Stomach smooth muscle (tissue), 2 donors: ENCODE measurements around the gene UBB.

Experiments used
- H3K27ac ChIP-seq: one replicate; pipeline ENCODE4 v1.7.0; 2013; ENCODE audit warnings: mild to moderate bottlenecking, low read length, inconsistent platforms
- H3K27me3 ChIP-seq, 2 donors: one replicate each; pipeline ENCODE4 v1.7.0; 2013; ENCODE audit warnings: low read length in 2 of 2; ENCODE audit not compliant: insufficient read depth in 2 of 2, control insufficient read depth in 1 of 2
- H3K36me3 ChIP-seq, 2 donors: one replicate each; pipeline ENCODE4 v1.7.0; 2013; ENCODE audit warnings: low read length in 2 of 2; ENCODE audit not compliant: control insufficient read depth in 2 of 2, insufficient read depth in 2 of 2
- H3K4me1 ChIP-seq: one replicate; pipeline ENCODE4 v1.7.0; 2013; ENCODE audit warnings: low read length; ENCODE audit not compliant: control insufficient read depth, insufficient read depth
- H3K4me3 ChIP-seq, 2 donors: one replicate each; pipeline ENCODE4 v1.7.0; 2013; ENCODE audit warnings: low read length in 2 of 2
- H3K9ac ChIP-seq, 2 donors: one replicate each; pipeline ENCODE4 v1.7.0; 2013; ENCODE audit warnings: low read length in 2 of 2, mild to moderate bottlenecking in 1 of 2
- H3K9me3 ChIP-seq, 2 donors: one replicate each; pipeline ENCODE4 v1.7.0; 2013; ENCODE audit warnings: low read length in 2 of 2; ENCODE audit not compliant: control insufficient read depth in 2 of 2
- donor health status: healthy.
- donor health status: Pancreatic carcinoma.

The UBB gene

DNA sequence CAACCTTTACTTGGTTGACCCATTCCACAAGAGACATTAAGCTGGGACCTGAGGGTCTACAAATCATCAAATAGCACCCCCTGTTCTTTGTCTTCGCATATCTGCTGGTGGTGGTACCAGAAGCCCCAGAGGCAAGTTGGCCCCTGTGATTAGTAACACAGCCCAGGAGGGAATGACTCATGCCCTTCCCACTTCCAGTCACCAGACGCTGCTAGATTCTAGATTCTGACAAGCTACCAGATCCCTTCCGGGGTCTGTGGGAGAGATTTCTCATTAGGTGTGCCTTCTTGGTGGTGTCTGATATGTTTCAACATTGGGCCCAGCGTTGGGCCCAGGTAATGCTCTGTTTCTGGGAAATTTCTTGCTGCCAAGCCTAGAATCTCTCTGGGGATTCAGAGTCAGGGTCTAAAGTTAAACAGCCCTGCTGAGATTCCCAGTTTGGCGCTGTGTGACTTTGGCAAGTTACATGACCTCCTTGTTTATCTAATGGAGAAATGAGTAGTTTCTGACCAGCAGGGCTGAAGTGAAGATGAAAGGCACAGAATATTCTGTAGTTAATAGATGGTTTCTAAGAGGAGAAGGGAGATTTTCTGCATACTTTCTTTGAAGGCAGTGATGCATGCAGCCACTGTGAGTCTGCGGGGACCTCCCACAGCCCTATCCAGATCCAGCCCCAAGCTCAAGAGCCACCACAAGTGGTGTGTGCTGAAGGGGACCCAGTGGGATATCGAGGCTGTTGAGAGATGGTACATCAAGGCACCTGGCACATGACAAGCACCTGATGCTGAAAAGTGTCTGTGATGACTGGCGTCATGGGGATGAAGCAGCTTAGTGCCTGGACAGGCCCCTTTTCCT lies 38.4 kb downstream of the UBB start:
- Histone ChIP-seq H3K9ac (peak overlapping the region in 1 of 2 donors; percentile 36), H3K4me1 (peaks cover 28% of the 10 kb centered on the region), H3K27ac (peak overlapping the region; percentile 37)

DNA sequence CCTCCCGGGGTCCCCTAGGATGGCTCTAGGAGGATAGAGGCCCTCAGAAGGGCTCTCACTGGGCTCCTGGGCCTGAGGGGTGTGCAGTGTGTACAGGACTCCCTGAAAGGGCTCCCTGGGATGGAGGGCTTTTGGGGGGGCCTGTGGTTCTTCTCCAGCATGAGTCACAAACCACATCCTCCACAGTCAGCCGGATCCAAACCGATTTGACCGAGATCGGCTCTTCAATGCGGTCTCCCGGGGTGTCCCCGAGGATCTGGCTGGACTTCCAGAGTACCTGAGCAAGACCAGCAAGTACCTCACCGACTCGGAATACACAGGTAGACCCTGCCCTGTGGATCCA lies 39.0 kb downstream of the UBB start:
- peaks cover 28% of the 10 kb centered on the region for H3K4me1 ChIP-seq
- H3K4me3 ChIP-seq: peak overlapping the region in 1 of 2 donors; percentile 8
- peaks cover 0 to 5% of the 10 kb centered on the region in 2 donors for H3K36me3 ChIP-seq

More for the DNA sequence above, 38.4 kb downstream of the UBB start:
- Histone ChIP-seq H3K4me3 (peak overlapping the region in 1 of 2 donors; percentile 8), H3K27me3 (peaks cover 0 to 2% of the 10 kb centered on the region in 2 donors), H3K36me3 (peaks cover 0 to 5% of the 10 kb centered on the region in 2 donors), H3K9me3 (no peaks in the 10 kb centered on the region)

DNA sequence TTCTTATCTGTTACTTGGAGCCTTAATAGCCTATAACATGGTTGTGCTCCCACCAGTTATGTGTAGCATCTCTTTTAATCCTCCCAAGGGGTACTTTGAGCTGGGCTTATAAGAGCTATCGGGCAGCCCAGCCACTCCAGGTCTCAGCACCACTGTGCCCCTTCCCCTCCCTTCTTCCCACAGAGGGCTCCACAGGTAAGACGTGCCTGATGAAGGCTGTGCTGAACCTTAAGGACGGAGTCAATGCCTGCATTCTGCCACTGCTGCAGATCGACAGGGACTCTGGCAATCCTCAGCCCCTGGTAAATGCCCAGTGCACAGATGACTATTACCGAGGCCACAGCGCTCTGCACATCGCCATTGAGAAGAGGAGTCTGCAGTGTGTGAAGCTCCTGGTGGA lies 41.5 kb downstream of the UBB start:
- no peak overlapping the region for H3K27ac ChIP-seq

More for the DNA sequence above, 39.0 kb downstream of the UBB start:
- peaks cover 0 to 2% of the 10 kb centered on the region in 2 donors for H3K27me3 ChIP-seq
- no peaks in the 10 kb centered on the region for H3K9me3 ChIP-seq
- peak overlapping the region in 1 of 2 donors; percentile 36 for H3K9ac ChIP-seq
- peak overlapping the region; percentile 24 for H3K27ac ChIP-seq

DNA sequence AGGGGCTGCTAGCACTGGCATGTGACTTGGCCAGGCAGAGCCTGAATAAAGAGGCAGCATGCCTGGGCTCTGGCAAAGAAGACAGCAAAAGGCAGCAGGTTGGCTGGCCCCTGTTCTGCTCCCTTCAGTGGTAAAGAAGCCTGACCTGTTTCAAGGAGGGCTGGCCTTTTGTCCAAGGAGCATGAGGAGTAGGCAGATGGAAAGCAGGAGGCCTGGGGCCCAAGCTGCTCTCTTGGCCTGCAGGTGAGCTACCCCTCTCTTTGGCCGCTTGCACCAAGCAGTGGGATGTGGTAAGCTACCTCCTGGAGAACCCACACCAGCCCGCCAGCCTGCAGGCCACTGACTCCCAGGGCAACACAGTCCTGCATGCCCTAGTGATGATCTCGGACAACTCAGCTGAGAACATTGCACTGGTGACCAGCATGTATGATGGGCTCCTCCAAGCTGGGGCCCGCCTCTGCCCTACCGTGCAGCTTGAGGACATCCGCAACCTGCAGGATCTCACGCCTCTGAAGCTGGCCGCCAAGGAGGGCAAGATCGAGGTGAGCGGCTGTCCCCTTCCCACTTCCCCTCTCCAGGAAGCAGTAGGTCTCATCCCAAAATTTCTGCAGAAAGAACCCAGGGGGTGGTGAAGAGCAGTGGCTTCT lies 42.5 kb downstream of the UBB start:
- Histone ChIP-seq H3K36me3 (peaks cover 0 to 3% of the 10 kb centered on the region in 2 donors), H3K4me1 (peaks cover 19% of the 10 kb centered on the region), H3K9ac (no peak overlapping the region), H3K4me3 (no peak overlapping the region), H3K27me3 (no peaks in the 10 kb centered on the region), H3K9me3 (no peaks in the 10 kb centered on the region), H3K27ac (no peak overlapping the region)

More for the DNA sequence above, 41.5 kb downstream of the UBB start:
- Histone ChIP-seq H3K36me3 (peaks cover 0 to 5% of the 10 kb centered on the region in 2 donors), H3K4me1 (peaks cover 27% of the 10 kb centered on the region), H3K4me3 (no peak overlapping the region), H3K9ac (no peak overlapping the region), H3K27me3 (no peaks in the 10 kb centered on the region), H3K9me3 (no peaks in the 10 kb centered on the region)

DNA sequence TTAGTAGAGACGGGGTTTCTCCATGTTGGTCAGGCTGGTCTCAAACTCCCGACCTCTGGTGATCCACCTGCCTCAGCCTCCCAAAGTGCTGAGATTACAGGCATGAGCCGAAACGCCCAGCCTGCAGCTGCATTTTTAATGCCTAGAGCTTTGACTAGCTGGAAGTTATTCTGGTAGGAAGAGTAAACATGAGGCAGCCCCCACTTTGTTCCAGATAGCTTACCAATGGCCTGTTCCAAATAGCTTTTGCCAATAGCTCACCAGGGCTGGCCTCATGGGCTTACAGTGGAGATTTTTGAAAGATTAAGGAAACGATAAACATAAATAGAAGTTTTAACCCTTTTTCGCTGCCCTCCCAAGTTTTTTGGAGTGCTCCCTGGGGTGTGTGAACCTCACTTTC lies 44.3 kb downstream of the UBB start:
- Histone ChIP-seq H3K27me3 (no peaks in the 10 kb centered on the region), H3K4me1 (peaks cover 2% of the 10 kb centered on the region), H3K36me3 (peaks cover 0 to 3% of the 10 kb centered on the region in 2 donors), H3K9ac (no peak overlapping the region), H3K27ac (no peak overlapping the region), H3K9me3 (no peaks in the 10 kb centered on the region), H3K4me3 (no peak overlapping the region)

DNA sequence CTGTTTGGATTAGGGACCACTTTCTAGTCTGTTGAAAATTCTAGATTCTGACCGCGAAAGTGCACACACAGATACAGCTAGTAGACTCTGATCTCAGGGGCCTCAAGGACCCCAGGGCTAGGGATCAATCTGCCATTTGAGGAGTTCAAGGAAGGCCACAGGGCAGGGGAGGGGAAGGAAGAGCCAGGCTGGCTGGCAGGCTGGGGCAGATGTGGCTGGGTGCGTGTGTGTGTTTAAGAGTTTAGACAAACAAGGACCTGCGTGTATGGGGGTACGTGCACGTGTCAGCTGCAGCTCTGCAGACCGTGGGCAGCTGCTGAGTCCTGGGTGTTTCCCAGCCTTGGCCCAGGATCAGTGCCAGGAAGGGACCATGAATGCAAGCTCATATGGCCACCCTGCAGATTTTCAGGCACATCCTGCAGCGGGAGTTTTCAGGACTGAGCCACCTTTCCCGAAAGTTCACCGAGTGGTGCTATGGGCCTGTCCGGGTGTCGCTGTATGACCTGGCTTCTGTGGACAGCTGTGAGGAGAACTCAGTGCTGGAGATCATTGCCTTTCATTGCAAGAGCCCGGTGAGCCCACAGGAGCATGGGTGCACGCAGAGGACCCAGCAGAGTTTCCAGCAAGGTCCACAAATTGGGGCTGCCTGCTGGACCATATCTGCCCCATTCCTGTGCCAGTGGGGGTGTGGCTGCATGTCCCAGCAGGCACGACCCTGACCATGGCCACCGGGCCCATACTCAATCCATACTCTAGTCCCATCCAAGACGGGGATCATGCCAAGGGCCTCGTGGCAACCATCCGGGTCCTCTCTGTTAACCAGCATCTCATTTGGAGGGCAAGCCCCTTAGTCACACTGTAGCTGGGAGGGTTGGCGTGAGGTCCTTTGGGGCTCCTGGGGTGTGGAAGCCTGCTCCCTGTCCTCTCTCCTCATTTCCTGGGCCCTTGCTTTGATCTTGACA lies 45.1 kb downstream of the UBB start:
- no peak overlapping the region for H3K27ac ChIP-seq
- no peak overlapping the region for H3K9ac ChIP-seq
- peaks cover 0 to 3% of the 10 kb centered on the region in 2 donors for H3K36me3 ChIP-seq
- H3K4me3 ChIP-seq: no peak overlapping the region
- no peaks in the 10 kb centered on the region for H3K27me3 ChIP-seq
- H3K9me3 ChIP-seq: no peaks in the 10 kb centered on the region
- H3K4me1 ChIP-seq: no peaks in the 10 kb centered on the region

DNA sequence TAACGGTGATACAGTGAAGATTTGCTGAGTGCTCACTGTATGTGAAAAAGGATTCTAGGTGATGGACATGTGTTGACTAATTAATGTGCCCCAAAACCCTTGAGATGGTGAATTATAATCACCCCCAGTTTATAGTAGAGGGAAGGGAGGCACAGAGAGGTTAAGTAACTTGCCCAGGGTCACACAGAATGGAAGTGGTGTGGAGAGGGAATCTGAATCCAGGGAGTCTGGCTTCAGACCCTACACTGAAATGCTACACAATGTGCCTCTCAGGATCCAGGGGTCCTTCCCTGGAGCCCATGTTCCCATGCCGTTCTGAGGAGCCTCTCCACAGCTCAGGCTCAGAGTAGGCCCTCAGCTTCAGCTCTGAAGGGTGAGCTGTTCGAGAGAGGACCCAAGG lies 46.1 kb downstream of the UBB start:
- H3K9ac ChIP-seq: no peak overlapping the region
- no peaks in the 10 kb centered on the region for H3K9me3 ChIP-seq
- no peaks in the 10 kb centered on the region for H3K4me1 ChIP-seq
- no peak overlapping the region for H3K27ac ChIP-seq
- no peaks in the 10 kb centered on the region for H3K27me3 ChIP-seq
- H3K4me3 ChIP-seq: no peak overlapping the region
- peaks cover 0 to 3% of the 10 kb centered on the region in 2 donors for H3K36me3 ChIP-seq

DNA sequence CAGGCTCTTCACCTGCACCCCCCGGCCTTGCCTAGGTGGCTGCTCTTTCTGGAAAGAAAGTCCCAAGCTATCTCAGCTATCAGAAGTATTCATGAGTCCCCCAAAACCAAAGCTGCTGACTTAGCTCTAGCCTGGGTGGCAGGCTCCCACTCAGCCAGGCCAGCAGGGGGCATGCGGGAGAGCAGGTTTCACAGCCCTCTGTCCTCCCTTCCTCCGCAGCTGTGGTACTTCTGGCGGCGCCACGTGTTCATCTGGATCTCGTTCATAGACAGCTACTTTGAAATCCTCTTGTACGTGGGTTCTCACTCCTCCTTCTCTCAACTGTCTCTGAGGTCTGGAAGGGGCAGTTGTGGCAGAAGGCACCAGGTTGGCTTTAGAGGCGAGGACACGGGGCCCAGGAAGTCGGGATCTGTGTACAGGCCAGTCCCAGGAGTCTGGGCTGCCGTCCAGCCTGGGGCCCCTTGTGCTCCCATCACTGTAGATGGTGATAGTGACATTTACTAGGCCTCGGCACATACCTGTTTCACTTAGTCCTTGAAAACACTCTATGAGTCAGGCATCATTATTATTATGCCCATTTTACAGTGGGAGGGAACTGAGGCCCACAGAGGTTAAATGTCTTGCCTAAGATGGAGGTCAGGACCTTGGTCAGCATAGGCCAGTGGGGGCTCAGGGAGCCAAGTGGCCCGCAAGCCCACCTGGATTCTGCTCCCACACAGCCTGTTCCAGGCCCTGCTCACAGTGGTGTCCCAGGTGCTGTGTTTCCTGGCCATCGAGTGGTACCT lies 47.4 kb downstream of the UBB start:
- no peak overlapping the region for H3K4me3 ChIP-seq
- no peaks in the 10 kb centered on the region for H3K27me3 ChIP-seq
- H3K9me3 ChIP-seq: no peaks in the 10 kb centered on the region
- H3K9ac ChIP-seq: no peak overlapping the region
- H3K36me3 ChIP-seq: no peaks in the 10 kb centered on the region
- no peaks in the 10 kb centered on the region for H3K4me1 ChIP-seq
- no peak overlapping the region for H3K27ac ChIP-seq

DNA sequence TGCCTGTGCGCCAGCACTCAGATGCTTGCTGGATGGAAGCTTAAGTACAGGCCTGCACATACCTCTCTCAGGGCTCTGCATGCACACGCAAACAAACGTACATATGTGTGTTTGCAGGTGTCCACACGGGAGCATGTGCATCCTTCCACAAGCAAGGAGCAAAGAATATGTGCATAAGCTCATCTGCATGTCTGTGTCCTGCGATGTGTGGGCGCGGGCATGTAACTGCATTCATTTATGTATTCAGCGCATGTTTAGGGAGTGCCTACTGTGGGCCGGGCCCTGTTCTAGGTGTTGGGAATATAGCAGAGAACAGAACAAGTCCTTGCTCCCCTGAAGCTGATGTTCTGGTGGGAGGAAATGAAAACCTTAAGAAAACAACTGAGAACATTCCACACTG lies 48.2 kb downstream of the UBB start:
- H3K4me3 ChIP-seq: no peak overlapping the region
- H3K9ac ChIP-seq: no peak overlapping the region
- H3K4me1 ChIP-seq: no peaks in the 10 kb centered on the region
- no peak overlapping the region for H3K27ac ChIP-seq
- no peaks in the 10 kb centered on the region for H3K36me3 ChIP-seq
- no peaks in the 10 kb centered on the region for H3K27me3 ChIP-seq
- H3K9me3 ChIP-seq: no peaks in the 10 kb centered on the region

DNA sequence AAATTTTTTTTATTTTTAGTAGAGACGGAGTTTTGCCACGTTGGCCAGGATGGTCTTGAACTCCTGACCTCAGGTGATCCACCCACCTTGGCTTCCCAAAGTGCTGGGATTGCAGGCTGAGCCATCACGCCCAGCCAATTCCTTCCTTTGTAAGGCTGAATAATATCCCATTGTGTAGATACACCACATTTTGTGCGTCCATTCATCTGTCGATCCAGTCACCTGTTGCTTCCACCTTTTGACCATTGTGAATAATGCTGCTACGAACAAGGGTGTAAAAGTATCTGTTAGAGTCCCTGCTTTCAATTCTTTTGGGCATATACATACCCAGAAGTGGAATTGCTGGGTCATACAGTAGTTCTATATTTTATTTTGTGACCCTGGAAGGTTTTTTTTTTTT lies 49.8 kb downstream of the UBB start:
- H3K9me3 ChIP-seq: no peaks in the 10 kb centered on the region
- no peaks in the 10 kb centered on the region for H3K4me1 ChIP-seq
- no peak overlapping the region for H3K27ac ChIP-seq
- no peak overlapping the region for H3K9ac ChIP-seq
- no peaks in the 10 kb centered on the region for H3K27me3 ChIP-seq
- H3K36me3 ChIP-seq: no peaks in the 10 kb centered on the region
- no peak overlapping the region for H3K4me3 ChIP-seq
